Stomach (tissue), 9 donors: ENCODE measurements around the gene TRIM17. TPM values are rescaled to one million over a fixed set of nuclear protein-coding genes. Genes with fewer than 3 reads are reported as not detected.

ENCODE experiments used
- DNase-seq, 2 donors: peaks; one replicate each; pipeline versions ENCODE4 v3.0.0 to v3.0.0-alpha.2; 2013 to 2019
- H3K27ac ChIP-seq, 5 donors: fragments of 200-600 bp in 4 of 5; sonication (generic) in 4 of 5; one replicate each; pipeline ENCODE4 v1.5.1; 2013 to 2019; ENCODE audit warnings: mild to moderate bottlenecking in 1 of 5, moderate library complexity in 1 of 5
- H3K27me3 ChIP-seq, 3 donors: fragments of 200-600 bp; sonication (generic); one replicate each; pipeline ENCODE4 v1.5.1; 2017 to 2019; ENCODE audit warnings: mixed run types in 1 of 3
- H3K36me3 ChIP-seq, 4 donors: fragments of 200-600 bp; sonication (generic); 1 replicate in 3 of 4; 2 replicates in 1 of 4; pipeline ENCODE4 v1.5.1; 2016 to 2019
- H3K4me1 ChIP-seq, 4 donors: fragments of 200-600 bp; sonication (generic); one replicate each; pipeline ENCODE4 v1.5.1; 2016 to 2019
- H3K4me3 ChIP-seq, 4 donors: fragments of 200-600 bp; sonication (generic) in 3 of 4; one replicate each; pipeline ENCODE4 v1.5.1; 2016 to 2019; ENCODE audit warnings: mild to moderate bottlenecking in 1 of 4
- H3K9me3 ChIP-seq, 4 donors: fragments of 200-600 bp; sonication (generic); one replicate each; pipeline ENCODE4 v1.5.1; 2016 to 2019
- CTCF ChIP-seq, 7 experiments: fragments of 450-650 bp in 4 of 7; fragments of 200-600 bp in 3 of 7; sonication (generic) in 3 of 7; IDR thresholded peaks; one replicate each; pipeline ENCODE4 v1.5.1; 2016 to 2019; ENCODE audit warnings: antibody characterized with exemption in 7 of 7, control low read depth in 2 of 7, mild to moderate bottlenecking in 1 of 7
- EP300 ChIP-seq: sonication (generic); formaldehyde crosslinking; IDR thresholded peaks from one replicate; pipeline ENCODE4 v1.6.1; 2017; ENCODE audit warnings: antibody characterized with exemption
- POLR2A ChIP-seq, 4 donors: fragments of 450-650 bp; IDR thresholded peaks; one replicate each; pipeline ENCODE4 v1.6.1; 2016; ENCODE audit warnings: antibody characterized with exemption in 4 of 4, control low read depth in 2 of 4, mild to moderate bottlenecking in 1 of 4, moderate library complexity in 1 of 4
- POLR2AphosphoS5 ChIP-seq, 3 donors: sonication (generic); formaldehyde crosslinking; IDR thresholded peaks; one replicate each; pipeline ENCODE4 v1.6.1; 2016; ENCODE audit warnings: antibody characterized with exemption in 3 of 3
- WGBS, 5 donors: extraction: QIAGEN DNeasy Blood & Tissue Kit in 3 of 5; methylation state at CpG; one replicate each; pipeline versions ENCODE4 v1.1.5 to v1.1.7; 2013 to 2018; 5-methylcytosine and 5-hydroxymethylcytosine counted together
- intact Hi-C: fragments of 100-400 bp; cut with DNase I; formaldehyde crosslinking; loops from one replicate; pipeline ENCODE4 v1.15.1; 2023; ENCODE audit warnings: low total_unique reads
- polyA plus RNA-seq, 3 donors: library from polyadenylated mRNA; stranded (reverse); fragments of 200-250 nt; gene quantifications; one replicate each; pipeline ENCODE4 v1.2.3, GENCODE V29; 2013
- total RNA-seq, 5 donors: library from RNA; depleted of rRNA; stranded (reverse); fragments of >200 nt; gene quantifications; one replicate each; pipeline versions ENCODE4 v1.1.0 to v1.2.3, GENCODE V29; 2014 to 2016
- donor health status: healthy with polysubstance abuse.
- donor health status: Bipolar disorder and iron deficiency.
- donor health status: healthy.

The TRIM17 gene
- total and polyA plus RNA-seq, 8 donors = 1.2 to 6.2 (median 1.8) TPM; not detected in 3

DNA sequence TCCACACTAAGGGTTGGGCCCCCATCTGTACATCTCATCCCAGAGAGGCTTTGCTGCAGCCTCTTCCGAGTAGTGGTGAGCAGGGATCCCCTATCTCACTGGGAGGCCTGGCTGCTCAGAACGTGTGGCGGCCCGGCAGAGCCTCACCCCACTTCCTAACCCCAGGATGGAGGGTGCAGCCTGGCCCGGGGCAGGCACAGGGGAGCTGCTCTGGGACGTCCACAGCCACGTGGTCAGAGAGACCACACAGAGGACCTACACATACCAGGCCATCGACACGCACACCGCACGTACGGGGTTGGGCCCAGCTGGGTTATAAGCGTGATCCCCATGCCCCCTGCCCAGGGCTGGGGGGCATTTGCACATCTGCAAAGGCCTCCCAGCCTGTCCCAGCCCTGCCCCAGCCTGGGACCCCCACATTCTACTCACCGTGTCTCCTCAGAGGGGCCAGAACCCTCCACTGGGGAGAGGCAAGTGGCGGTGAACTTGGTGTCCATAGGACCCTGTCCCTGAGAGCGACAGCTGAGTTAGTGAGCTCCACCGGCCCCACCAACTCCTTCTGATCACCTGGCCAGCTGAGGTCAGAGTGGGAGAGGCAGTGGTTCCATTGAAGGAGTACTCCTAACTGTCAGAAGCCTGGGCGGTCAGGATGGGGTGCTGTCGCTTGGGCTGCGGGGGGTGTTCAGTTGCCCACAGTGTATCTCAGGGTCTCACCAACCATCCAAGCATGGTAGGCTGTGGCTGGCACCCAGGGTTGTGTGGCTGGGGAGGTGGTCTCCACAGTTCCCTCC, 51.2 kb downstream of the TRIM17 start:
- no peak for DNase-seq

GRCh38 chr1:228364706-228365213, 51.9 kb downstream of the TRIM17 start:
- Histone ChIP-seq H3K27me3 (peaks cover 0 to 51% (median 3%) of the 10 kb centered on the region in 3 donors), H3K4me3 (no peak overlapping the region), H3K9me3 (no peaks in the 10 kb centered on the region), H3K4me1 (no peaks in the 10 kb centered on the region), H3K27ac (no peak overlapping the region), H3K36me3 (no peaks in the 10 kb centered on the region)
- intact Hi-C loops = no loop called here
- WGBS, 5 donors = 81 to 92% (median 86%) methylated on average over 12 to 19 of the region's 19 CpGs
- TF ChIP-seq POLR2A (IDR thresholded peaks at IDR 0.05) (no peak), CTCF (IDR thresholded peaks at IDR 0.05) (no peak), EP300 (no peak), POLR2AphosphoS5 (IDR thresholded peaks at IDR 0.05) (no peak)
- DNase-seq = no peak

More for the DNA sequence above, 51.2 kb downstream of the TRIM17 start:
- no peaks in the 10 kb centered on the region for H3K9me3 ChIP-seq
- H3K27ac ChIP-seq = no peak overlapping the region
- no peaks in the 10 kb centered on the region for H3K4me1 ChIP-seq
- H3K4me3 ChIP-seq = no peak overlapping the region
- no peaks in the 10 kb centered on the region for H3K36me3 ChIP-seq
- TF ChIP-seq CTCF (IDR thresholded peaks at IDR 0.05) (no peak), POLR2AphosphoS5 (IDR thresholded peaks at IDR 0.05) (no peak), EP300 (no peak), POLR2A (IDR thresholded peaks at IDR 0.05) (no peak)
- intact Hi-C loops = no loop called here
- 80 to 83% (median 82%) methylated on average over 11 to 20 of the region's 20 CpGs for WGBS, 5 donors
- H3K27me3 ChIP-seq = peaks cover 0 to 58% (median 4%) of the 10 kb centered on the region in 3 donors

- Histone ChIP-seq H3K4me1 (no peaks in the 10 kb centered on the region), H3K4me3 (no peak overlapping the region), H3K36me3 (no peaks in the 10 kb centered on the region), H3K9me3 (no peaks in the 10 kb centered on the region), H3K27ac (no peak overlapping the region), H3K27me3 (peaks cover 0 to 45% (median 3%) of the 10 kb centered on the region in 3 donors)
- TF ChIP-seq EP300 (no peak), POLR2AphosphoS5 (IDR thresholded peaks at IDR 0.05) (no peak), CTCF (IDR thresholded peaks at IDR 0.05) (no peak), POLR2A (IDR thresholded peaks at IDR 0.05) (no peak)
- 72 to 81% (median 79%) methylated on average over 9 to 12 of the region's 12 CpGs for WGBS, 5 donors
- DNase-seq = no peak
- intact Hi-C loops = no loop called here
Observed at GRCh38 chr1:228364068-228364705, 52.5 kb downstream of the TRIM17 start.

GRCh38 chr1:228363686-228364067, 53.0 kb downstream of the TRIM17 start:
- Histone ChIP-seq H3K4me1 (no peaks in the 10 kb centered on the region), H3K36me3 (no peaks in the 10 kb centered on the region), H3K27me3 (peaks cover 0 to 40% (median 3%) of the 10 kb centered on the region in 3 donors), H3K4me3 (no peak overlapping the region), H3K27ac (no peak overlapping the region), H3K9me3 (no peaks in the 10 kb centered on the region)
- intact Hi-C loops = no loop called here
- no peak for DNase-seq
- TF ChIP-seq POLR2A (IDR thresholded peaks at IDR 0.05) = no peak
- TF ChIP-seq CTCF (IDR thresholded peaks at IDR 0.05) = no peak
- no peak for TF ChIP-seq EP300
- TF ChIP-seq POLR2AphosphoS5 (IDR thresholded peaks at IDR 0.05) = no peak
- 55 to 90% (median 71%) methylated on average over 9 of the region's 9 CpGs for WGBS, 5 donors
